Activated CD4-positive, alpha-beta memory T cell treated with anti-CD3 and anti-CD28 coated beads, Interleukin-2, amount 10 ng/mL, durations not matched to agents 7 days and 5 days (primary cell): ENCODE measurements around the gene SUGT1. TPM values are rescaled to one million over a fixed set of nuclear protein-coding genes. Genes with fewer than 3 reads are reported as not detected.
A peak's percentile ranks its signal among the peaks of the same experiment; 100 is the strongest.
"Not testable (repeated sequence)": the region's sequence is repeated elsewhere in the genome, so short reads cannot be mapped to it uniquely, and the experiment has no call there.

ENCODE experiments used
- CTCF ChIA-PET: fragments of 350-600 bp; sonication (Branson Sonifier 250); formaldehyde crosslinking; loops from one replicate; lab custom pipeline; 2021; ENCODE audit warnings: antibody characterized with exemption, inconsistent platforms; lab: Charles Lee
- POLR2A ChIA-PET: fragments of 350-600 bp; sonication (Branson Sonifier 250); formaldehyde crosslinking; loops from one replicate; lab custom pipeline; 2021; ENCODE audit warnings: antibody characterized with exemption; lab: Charles Lee
- DNase-seq: peaks from one replicate; pipeline ENCODE4 v3.0.0-alpha.2; 2020
- H3K27ac Mint-ChIP-seq: one replicate; pipeline ENCODE4 v1.8.0; 2021; ENCODE audit warnings: mild to moderate bottlenecking, mixed read lengths
- H3K27me3 Mint-ChIP-seq: one replicate; pipeline ENCODE4 v1.8.0; 2021; ENCODE audit warnings: mixed read lengths
- H3K36me3 Mint-ChIP-seq: one replicate; pipeline ENCODE4 v1.8.0; 2021; ENCODE audit warnings: low read depth, mixed read lengths
- H3K4me1 Mint-ChIP-seq: one replicate; pipeline ENCODE4 v1.8.0; 2021; ENCODE audit warnings: mixed read lengths
- H3K4me3 Mint-ChIP-seq: one replicate; pipeline ENCODE4 v1.8.0; 2021; ENCODE audit warnings: mild to moderate bottlenecking, mixed read lengths
- H3K9me3 Mint-ChIP-seq: one replicate; pipeline ENCODE4 v1.8.0; 2021; ENCODE audit warnings: mixed read lengths
- total RNA-seq, 2 experiments: library from RNA; stranded (reverse); gene quantifications; one replicate each; pipeline ENCODE4 v1.2.3, GENCODE V29; 2021

The SUGT1 gene
- total RNA-seq = 10 to 100 TPM; 50.1 to 51.7 TPM

- ChIA-PET POLR2A (interaction anchor here (0.7 to 4.2 kb wide), 21 partner anchors 10 to 640 kb away, joined by 3 to 91 read pairs (median 5); partner anchors contain the start of genes ALG11, HNRNPA1L2 and VPS36), CTCF (interaction anchor here (0.6 to 3.4 kb wide), 16 partner anchors 8 to 1199 kb away, joined by 3 to 40 read pairs (median 4); partner anchors contain the start of genes INTS6 and VPS36)
- peaks cover 19% of the 10 kb centered on the region for H3K36me3 Mint-ChIP-seq
- DNase-seq = peak; percentile 97
- H3K27ac Mint-ChIP-seq = no peak within 1 kb of the TSS
- no peak within 1 kb of the TSS for H3K4me3 Mint-ChIP-seq
- peaks cover 9% of the 10 kb centered on the region for H3K4me1 Mint-ChIP-seq
- no peaks in the 10 kb centered on the region for H3K9me3 Mint-ChIP-seq
- no peaks in the 10 kb centered on the region for H3K27me3 Mint-ChIP-seq
These were observed at the start of gene SUGT1 for GRCh38 chr13:52652196-52652979. TSS of gene SUGT1 (plus strand) at chr13:52652836. CDS start at chr13:52652921, 85 bp downstream.

GRCh38 chr13:52603316-52603715 is 49.3 kb upstream of the SUGT1 start:
- DNase-seq, POLR2A ChIA-PET, H3K27ac Mint-ChIP-seq, H3K36me3 Mint-ChIP-seq, CTCF ChIA-PET, H3K4me3 Mint-ChIP-seq, H3K9me3 Mint-ChIP-seq: not testable (repeated sequence)
- Mint-ChIP-seq H3K4me1 (peaks cover 10% of the 10 kb centered on the region), H3K27me3 (peaks cover 14% of the 10 kb centered on the region)

- CTCF ChIA-PET = interaction anchor here (1.4 kb wide), 1 partner anchor 361 kb away, joined by 3 read pairs; no protein-coding TSS in a partner anchor
- H3K9me3 Mint-ChIP-seq, DNase-seq, H3K27ac Mint-ChIP-seq, POLR2A ChIA-PET, H3K27me3 Mint-ChIP-seq, H3K36me3 Mint-ChIP-seq, H3K4me1 Mint-ChIP-seq, H3K4me3 Mint-ChIP-seq: not testable (repeated sequence)
These were observed 46.5 kb upstream of the SUGT1 start for GRCh38 chr13:52606126-52606525.

GRCh38 chr13:52606795-52607194 is 45.8 kb upstream of the SUGT1 start:
- H3K27me3 Mint-ChIP-seq, H3K9me3 Mint-ChIP-seq, POLR2A ChIA-PET, H3K4me3 Mint-ChIP-seq, H3K36me3 Mint-ChIP-seq, H3K4me1 Mint-ChIP-seq, H3K27ac Mint-ChIP-seq, DNase-seq: not testable (repeated sequence)
- CTCF ChIA-PET = interaction anchor here (1.4 kb wide), 1 partner anchor 361 kb away, joined by 3 read pairs; no protein-coding TSS in a partner anchor

- H3K4me3 Mint-ChIP-seq, H3K27me3 Mint-ChIP-seq, H3K4me1 Mint-ChIP-seq, H3K9me3 Mint-ChIP-seq, DNase-seq, H3K27ac Mint-ChIP-seq, POLR2A ChIA-PET, H3K36me3 Mint-ChIP-seq: not testable (repeated sequence)
- CTCF ChIA-PET = interaction anchor here (1.6 to 1.8 kb wide), 2 partner anchors 201 to 360 kb away, joined by 5 to 14 read pairs; no protein-coding TSS in a partner anchor
These were observed 44.5 kb upstream of the SUGT1 start for GRCh38 chr13:52608184-52608583.

GRCh38 chr13:52609013-52609606 is 43.5 kb upstream of the SUGT1 start:
- H3K4me3 Mint-ChIP-seq, H3K4me1 Mint-ChIP-seq, H3K9me3 Mint-ChIP-seq, H3K27me3 Mint-ChIP-seq, POLR2A ChIA-PET, H3K36me3 Mint-ChIP-seq, DNase-seq, H3K27ac Mint-ChIP-seq: not testable (repeated sequence)
- CTCF ChIA-PET = interaction anchor here (0.9 to 1.8 kb wide), 3 partner anchors 199 to 359 kb away, joined by 3 to 14 read pairs (median 5); no protein-coding TSS in a partner anchor

- POLR2A ChIA-PET = interaction anchor here (0.9 kb wide), 1 partner anchor 43 kb away, joined by 4 read pairs; the partner anchor contains the start of gene SUGT1
- not testable (repeated sequence) for H3K27ac Mint-ChIP-seq, H3K4me3 Mint-ChIP-seq, H3K36me3 Mint-ChIP-seq, DNase-seq, H3K27me3 Mint-ChIP-seq, H3K9me3 Mint-ChIP-seq, H3K4me1 Mint-ChIP-seq
- CTCF ChIA-PET = interaction anchor here (0.9 to 1.8 kb wide), 3 partner anchors 198 to 358 kb away, joined by 3 to 9 read pairs (median 3); no protein-coding TSS in a partner anchor
These were observed 42.5 kb upstream of the SUGT1 start for GRCh38 chr13:52610158-52610557.

- no peaks in the 10 kb centered on the region for H3K36me3 Mint-ChIP-seq
- no peak overlapping the region for H3K27ac Mint-ChIP-seq
- no peaks in the 10 kb centered on the region for H3K9me3 Mint-ChIP-seq
- ChIA-PET CTCF (interaction anchor here (0.9 to 2.9 kb wide), 3 partner anchors 37 to 49 kb away, joined by 3 to 40 read pairs (median 4); partner anchors contain the start of gene SUGT1), POLR2A (interaction anchor here (2.8 to 3.9 kb wide), 2 partner anchors 38 to 165 kb away, joined by 15 to 91 read pairs; partner anchors contain the start of genes SUGT1 and VPS36)
- no peak for DNase-seq
- H3K27me3 Mint-ChIP-seq = peaks cover 7% of the 10 kb centered on the region
- H3K4me3 Mint-ChIP-seq = peak overlapping the region; percentile 32
- H3K4me1 Mint-ChIP-seq = peaks cover 25% of the 10 kb centered on the region
These were observed 37.4 kb upstream of the SUGT1 start for GRCh38 chr13:52615134-52615801.

GRCh38 chr13:52615812-52616211 is 36.8 kb upstream of the SUGT1 start:
- DNase-seq = no peak
- Mint-ChIP-seq H3K4me3 (peak overlapping the region; percentile 95), H3K36me3 (no peaks in the 10 kb centered on the region), H3K4me1 (peaks cover 28% of the 10 kb centered on the region), H3K27me3 (peaks cover 7% of the 10 kb centered on the region), H3K9me3 (no peaks in the 10 kb centered on the region), H3K27ac (peak overlapping the region; percentile 85)
- ChIA-PET POLR2A (interaction anchor here (2.4 to 3.9 kb wide), 3 partner anchors 37 to 168 kb away, joined by 7 to 91 read pairs (median 15); partner anchors contain the start of genes SUGT1 and VPS36), CTCF (interaction anchor here (2.5 to 2.9 kb wide), 2 partner anchors 37 to 165 kb away, joined by 20 to 40 read pairs; partner anchors contain the start of genes SUGT1 and VPS36)

- H3K36me3 Mint-ChIP-seq = no peaks in the 10 kb centered on the region
- H3K27me3 Mint-ChIP-seq = peaks cover 2% of the 10 kb centered on the region
- no peaks in the 10 kb centered on the region for H3K9me3 Mint-ChIP-seq
- ChIA-PET CTCF (interaction anchor here (0.9 to 2.9 kb wide), 5 partner anchors 22 to 167 kb away, joined by 3 to 40 read pairs (median 6); partner anchors contain the start of genes SUGT1 and VPS36), POLR2A (interaction anchor here (0.6 to 3.9 kb wide), 15 partner anchors 9 to 614 kb away, joined by 3 to 91 read pairs (median 4); partner anchors contain the start of genes SUGT1 and VPS36)
- peak overlapping the region; percentile 85 for H3K27ac Mint-ChIP-seq
- DNase-seq = peak; percentile 86
- peaks cover 28% of the 10 kb centered on the region for H3K4me1 Mint-ChIP-seq
- H3K4me3 Mint-ChIP-seq = peak overlapping the region; percentile 95
These were observed 35.3 kb upstream of the SUGT1 start for GRCh38 chr13:52617070-52618060.

- H3K4me1 Mint-ChIP-seq, H3K4me3 Mint-ChIP-seq, H3K27me3 Mint-ChIP-seq, POLR2A ChIA-PET, DNase-seq, CTCF ChIA-PET, H3K27ac Mint-ChIP-seq, H3K9me3 Mint-ChIP-seq: not testable (repeated sequence)
- H3K36me3 Mint-ChIP-seq = peaks cover 36% of the 10 kb centered on the region
These were observed 21.4 kb upstream of the SUGT1 start for GRCh38 chr13:52631083-52631690.
